ENCODE results near the gene PEAK1. TPM values are rescaled to one million over a fixed set of nuclear protein-coding genes. Genes with fewer than 3 reads are reported as not detected.

PEAK1 gene
- total and polyA plus RNA-seq, 2 experiments from 2014 or later = 7.8 to 34.1 TPM

DNA sequence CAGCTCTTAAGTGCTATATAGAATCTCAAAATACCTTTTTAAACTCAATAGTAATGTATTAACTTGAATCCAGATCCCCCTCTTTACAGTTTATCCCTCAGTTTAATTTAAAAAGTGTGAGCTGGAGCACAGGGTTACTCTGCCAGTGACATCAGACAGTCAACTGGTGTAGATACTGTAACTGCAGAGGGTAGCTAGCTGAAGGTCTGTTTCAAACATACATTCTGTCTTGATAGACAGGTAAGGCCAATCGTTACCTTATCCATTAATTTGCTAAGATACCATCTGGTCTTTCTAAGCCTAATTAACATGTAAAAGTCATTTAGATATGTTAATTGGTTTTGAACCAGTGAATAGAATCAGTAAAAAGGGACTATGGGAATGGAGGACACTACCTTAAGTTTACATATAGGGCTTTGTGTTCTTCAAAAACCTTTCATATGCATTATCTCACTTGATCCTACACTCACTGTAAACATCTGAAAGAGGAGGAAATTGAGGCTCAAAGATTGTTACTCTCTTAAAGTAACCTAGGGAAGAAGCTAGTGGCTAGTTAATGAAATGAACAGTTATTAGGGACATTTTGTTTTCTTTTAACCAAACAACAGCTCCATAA is 289.5 kb downstream of the PEAK1 start (continued):
- TF ChIP-seq STAT1 (IDR thresholded peaks at IDR 0.05; ENCODE audit: unreplicated experiment) = no peak
- no peak for TF ChIP-seq ZNF331 (CRISPR knock-in tag; IDR thresholded peaks at IDR 0.05; ENCODE audit: low read depth)
- TF ChIP-seq NANOG (IDR thresholded peaks at IDR 0.05; ENCODE audit: borderline replicate concordance) = peak; percentile 57; the same call in 1 of the 2 replicates

DNA sequence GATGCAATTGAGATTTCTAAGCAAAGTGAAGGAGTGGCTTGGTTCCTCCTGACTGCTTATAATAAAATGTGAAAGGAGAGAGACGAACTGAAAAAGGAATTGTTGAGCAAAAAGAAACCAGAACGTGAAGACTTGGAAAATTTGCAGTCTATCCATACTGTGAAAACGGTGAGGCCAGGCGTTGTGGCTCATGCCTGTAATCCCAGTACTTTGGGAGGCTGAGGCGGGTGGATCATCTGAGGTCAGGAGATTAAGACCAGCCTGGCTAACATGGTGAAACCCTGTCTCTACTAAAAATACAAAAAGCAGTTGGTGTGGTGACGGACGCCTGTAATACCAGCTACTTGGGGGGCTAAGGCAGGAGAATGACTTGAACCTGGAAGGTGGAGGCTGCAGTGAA is 292.3 kb downstream of the PEAK1 start:
- Mint-ChIP-seq H3K36me3 (ENCODE audit: low read depth) (peaks cover 7% of the 10 kb centered on the region; the same call in 2 of the 3 replicates), H3K27me3 (ENCODE audit: insufficient read depth, low read depth, poor library complexity) (no peaks in the 10 kb centered on the region), H3K4me1 (peaks cover 17% of the 10 kb centered on the region), H3K27ac (no peak overlapping the region), H3K9me3 (no peaks in the 10 kb centered on the region), H3K4me3 (no peak overlapping the region)
- Histone ChIP-seq H3K27me3 (ENCODE audit: insufficient read depth) (no peaks in the 10 kb centered on the region), H3K79me2 (replicated peaks; ENCODE audit: insufficient read depth) (no peaks in the 10 kb centered on the region), H2AFZ (no peak overlapping the region), H3K4me2 (no peak overlapping the region), H3K36me3 (ENCODE audit: insufficient read depth) (no peaks in the 10 kb centered on the region), H3K4me1 (ENCODE audit: insufficient read depth) (peaks cover 19% of the 10 kb centered on the region), H4K20me1 (replicated peaks; ENCODE audit: insufficient read depth) (no peaks in the 10 kb centered on the region), H3K9me2 (ENCODE audit: insufficient read depth) (0 out of 2 replicates have a peak, but pooled peaks cover under 1% of the 10 kb centered on the region), H3K4me3 (no peak overlapping the region), H3K27ac (ENCODE audit: low read depth) (no peak overlapping the region), H3F3A (replicated peaks; ENCODE audit: low read depth) (no peaks in the 10 kb centered on the region)
- DNase-seq (ENCODE audit: low spot score) (no peak), ATAC-seq (no peak)
- TF ChIP-seq, protein P1, sequence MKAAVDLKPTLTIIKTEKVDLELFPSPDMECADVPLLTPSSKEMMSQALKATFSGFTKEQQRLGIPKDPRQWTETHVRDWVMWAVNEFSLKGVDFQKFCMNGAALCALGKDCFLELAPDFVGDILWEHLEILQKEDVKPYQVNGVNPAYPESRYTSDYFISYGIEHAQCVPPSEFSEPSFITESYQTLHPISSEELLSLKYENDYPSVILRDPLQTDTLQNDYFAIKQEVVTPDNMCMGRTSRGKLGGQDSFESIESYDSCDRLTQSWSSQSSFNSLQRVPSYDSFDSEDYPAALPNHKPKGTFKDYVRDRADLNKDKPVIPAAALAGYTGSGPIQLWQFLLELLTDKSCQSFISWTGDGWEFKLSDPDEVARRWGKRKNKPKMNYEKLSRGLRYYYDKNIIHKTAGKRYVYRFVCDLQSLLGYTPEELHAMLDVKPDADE (IDR thresholded peaks at IDR 0.05) = no peak
- TF ChIP-seq ZNF331 (CRISPR knock-in tag; IDR thresholded peaks at IDR 0.05; ENCODE audit: low read depth) (no peak), ZNF114 (CRISPR knock-in tag; IDR thresholded peaks at IDR 0.05) (no peak), EZH2 (IDR thresholded peaks at IDR 0.05; ENCODE audit: low read depth, unreplicated experiment) (no peak), NANOG (IDR thresholded peaks at IDR 0.05; ENCODE audit: borderline replicate concordance) (no peak), POLR2AphosphoS5 (IDR thresholded peaks at IDR 0.05; ENCODE audit: low read depth) (no peak), EZH2phosphoT487 (IDR thresholded peaks at IDR 0.05; ENCODE audit: unreplicated experiment) (no peak), STAT1 (IDR thresholded peaks at IDR 0.05; ENCODE audit: unreplicated experiment) (no peak)
- TF ChIP-seq, protein P2, sequence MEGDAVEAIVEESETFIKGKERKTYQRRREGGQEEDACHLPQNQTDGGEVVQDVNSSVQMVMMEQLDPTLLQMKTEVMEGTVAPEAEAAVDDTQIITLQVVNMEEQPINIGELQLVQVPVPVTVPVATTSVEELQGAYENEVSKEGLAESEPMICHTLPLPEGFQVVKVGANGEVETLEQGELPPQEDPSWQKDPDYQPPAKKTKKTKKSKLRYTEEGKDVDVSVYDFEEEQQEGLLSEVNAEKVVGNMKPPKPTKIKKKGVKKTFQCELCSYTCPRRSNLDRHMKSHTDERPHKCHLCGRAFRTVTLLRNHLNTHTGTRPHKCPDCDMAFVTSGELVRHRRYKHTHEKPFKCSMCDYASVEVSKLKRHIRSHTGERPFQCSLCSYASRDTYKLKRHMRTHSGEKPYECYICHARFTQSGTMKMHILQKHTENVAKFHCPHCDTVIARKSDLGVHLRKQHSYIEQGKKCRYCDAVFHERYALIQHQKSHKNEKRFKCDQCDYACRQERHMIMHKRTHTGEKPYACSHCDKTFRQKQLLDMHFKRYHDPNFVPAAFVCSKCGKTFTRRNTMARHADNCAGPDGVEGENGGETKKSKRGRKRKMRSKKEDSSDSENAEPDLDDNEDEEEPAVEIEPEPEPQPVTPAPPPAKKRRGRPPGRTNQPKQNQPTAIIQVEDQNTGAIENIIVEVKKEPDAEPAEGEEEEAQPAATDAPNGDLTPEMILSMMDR (conservative IDR thresholded peaks at IDR 0.05; ENCODE audit: low read depth in 2 of 2) = no peak
- TF ChIP-seq, protein P3, sequence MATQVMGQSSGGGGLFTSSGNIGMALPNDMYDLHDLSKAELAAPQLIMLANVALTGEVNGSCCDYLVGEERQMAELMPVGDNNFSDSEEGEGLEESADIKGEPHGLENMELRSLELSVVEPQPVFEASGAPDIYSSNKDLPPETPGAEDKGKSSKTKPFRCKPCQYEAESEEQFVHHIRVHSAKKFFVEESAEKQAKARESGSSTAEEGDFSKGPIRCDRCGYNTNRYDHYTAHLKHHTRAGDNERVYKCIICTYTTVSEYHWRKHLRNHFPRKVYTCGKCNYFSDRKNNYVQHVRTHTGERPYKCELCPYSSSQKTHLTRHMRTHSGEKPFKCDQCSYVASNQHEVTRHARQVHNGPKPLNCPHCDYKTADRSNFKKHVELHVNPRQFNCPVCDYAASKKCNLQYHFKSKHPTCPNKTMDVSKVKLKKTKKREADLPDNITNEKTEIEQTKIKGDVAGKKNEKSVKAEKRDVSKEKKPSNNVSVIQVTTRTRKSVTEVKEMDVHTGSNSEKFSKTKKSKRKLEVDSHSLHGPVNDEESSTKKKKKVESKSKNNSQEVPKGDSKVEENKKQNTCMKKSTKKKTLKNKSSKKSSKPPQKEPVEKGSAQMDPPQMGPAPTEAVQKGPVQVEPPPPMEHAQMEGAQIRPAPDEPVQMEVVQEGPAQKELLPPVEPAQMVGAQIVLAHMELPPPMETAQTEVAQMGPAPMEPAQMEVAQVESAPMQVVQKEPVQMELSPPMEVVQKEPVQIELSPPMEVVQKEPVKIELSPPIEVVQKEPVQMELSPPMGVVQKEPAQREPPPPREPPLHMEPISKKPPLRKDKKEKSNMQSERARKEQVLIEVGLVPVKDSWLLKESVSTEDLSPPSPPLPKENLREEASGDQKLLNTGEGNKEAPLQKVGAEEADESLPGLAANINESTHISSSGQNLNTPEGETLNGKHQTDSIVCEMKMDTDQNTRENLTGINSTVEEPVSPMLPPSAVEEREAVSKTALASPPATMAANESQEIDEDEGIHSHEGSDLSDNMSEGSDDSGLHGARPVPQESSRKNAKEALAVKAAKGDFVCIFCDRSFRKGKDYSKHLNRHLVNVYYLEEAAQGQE (IDR thresholded peaks at IDR 0.05; ENCODE audit: unreplicated experiment) = no peak
- TF ChIP-seq, protein P4, sequence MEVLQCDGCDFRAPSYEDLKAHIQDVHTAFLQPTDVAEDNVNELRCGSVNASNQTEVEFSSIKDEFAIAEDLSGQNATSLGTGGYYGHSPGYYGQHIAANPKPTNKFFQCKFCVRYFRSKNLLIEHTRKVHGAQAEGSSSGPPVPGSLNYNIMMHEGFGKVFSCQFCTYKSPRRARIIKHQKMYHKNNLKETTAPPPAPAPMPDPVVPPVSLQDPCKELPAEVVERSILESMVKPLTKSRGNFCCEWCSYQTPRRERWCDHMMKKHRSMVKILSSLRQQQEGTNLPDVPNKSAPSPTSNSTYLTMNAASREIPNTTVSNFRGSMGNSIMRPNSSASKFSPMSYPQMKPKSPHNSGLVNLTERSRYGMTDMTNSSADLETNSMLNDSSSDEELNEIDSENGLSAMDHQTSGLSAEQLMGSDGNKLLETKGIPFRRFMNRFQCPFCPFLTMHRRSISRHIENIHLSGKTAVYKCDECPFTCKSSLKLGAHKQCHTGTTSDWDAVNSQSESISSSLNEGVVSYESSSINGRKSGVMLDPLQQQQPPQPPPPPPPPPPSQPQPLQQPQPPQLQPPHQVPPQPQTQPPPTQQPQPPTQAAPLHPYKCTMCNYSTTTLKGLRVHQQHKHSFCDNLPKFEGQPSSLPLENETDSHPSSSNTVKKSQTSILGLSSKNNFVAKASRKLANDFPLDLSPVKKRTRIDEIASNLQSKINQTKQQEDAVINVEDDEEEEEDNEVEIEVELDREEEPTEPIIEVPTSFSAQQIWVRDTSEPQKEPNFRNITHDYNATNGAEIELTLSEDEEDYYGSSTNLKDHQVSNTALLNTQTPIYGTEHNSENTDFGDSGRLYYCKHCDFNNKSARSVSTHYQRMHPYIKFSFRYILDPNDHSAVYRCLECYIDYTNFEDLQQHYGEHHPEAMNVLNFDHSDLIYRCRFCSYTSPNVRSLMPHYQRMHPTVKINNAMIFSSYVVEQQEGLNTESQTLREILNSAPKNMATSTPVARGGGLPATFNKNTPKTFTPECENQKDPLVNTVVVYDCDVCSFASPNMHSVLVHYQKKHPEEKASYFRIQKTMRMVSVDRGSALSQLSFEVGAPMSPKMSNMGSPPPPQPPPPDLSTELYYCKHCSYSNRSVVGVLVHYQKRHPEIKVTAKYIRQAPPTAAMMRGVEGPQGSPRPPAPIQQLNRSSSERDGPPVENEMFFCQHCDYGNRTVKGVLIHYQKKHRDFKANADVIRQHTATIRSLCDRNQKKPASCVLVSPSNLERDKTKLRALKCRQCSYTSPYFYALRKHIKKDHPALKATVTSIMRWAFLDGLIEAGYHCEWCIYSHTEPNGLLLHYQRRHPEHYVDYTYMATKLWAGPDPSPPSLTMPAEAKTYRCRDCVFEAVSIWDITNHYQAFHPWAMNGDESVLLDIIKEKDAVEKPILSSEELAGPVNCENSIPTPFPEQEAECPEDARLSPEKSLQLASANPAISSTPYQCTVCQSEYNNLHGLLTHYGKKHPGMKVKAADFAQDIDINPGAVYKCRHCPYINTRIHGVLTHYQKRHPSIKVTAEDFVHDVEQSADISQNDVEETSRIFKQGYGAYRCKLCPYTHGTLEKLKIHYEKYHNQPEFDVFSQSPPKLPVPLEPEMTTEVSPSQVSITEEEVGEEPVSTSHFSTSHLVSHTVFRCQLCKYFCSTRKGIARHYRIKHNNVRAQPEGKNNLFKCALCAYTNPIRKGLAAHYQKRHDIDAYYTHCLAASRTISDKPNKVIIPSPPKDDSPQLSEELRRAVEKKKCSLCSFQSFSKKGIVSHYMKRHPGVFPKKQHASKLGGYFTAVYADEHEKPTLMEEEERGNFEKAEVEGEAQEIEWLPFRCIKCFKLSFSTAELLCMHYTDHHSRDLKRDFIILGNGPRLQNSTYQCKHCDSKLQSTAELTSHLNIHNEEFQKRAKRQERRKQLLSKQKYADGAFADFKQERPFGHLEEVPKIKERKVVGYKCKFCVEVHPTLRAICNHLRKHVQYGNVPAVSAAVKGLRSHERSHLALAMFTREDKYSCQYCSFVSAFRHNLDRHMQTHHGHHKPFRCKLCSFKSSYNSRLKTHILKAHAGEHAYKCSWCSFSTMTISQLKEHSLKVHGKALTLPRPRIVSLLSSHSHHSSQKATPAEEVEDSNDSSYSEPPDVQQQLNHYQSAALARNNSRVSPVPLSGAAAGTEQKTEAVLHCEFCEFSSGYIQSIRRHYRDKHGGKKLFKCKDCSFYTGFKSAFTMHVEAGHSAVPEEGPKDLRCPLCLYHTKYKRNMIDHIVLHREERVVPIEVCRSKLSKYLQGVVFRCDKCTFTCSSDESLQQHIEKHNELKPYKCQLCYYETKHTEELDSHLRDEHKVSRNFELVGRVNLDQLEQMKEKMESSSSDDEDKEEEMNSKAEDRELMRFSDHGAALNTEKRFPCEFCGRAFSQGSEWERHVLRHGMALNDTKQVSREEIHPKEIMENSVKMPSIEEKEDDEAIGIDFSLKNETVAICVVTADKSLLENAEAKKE (CRISPR knock-in tag; IDR thresholded peaks at IDR 0.05) = no peak
